HEK293 (cell line): ENCODE results near the gene IGFBP5.

Experiments
- KLF8 ChIP-seq: fragments of 450-650 bp; formaldehyde crosslinking; IDR thresholded peaks from 2 replicates; pipeline ENCODE4 v1.5.1; 2016; ENCODE audit warnings: missing biosample characterization, missing genetic modification characterization
- PRDM1 ChIP-seq: fragments of 450-650 bp; formaldehyde crosslinking; IDR thresholded peaks from 2 replicates; pipeline ENCODE4; 2016; ENCODE audit warnings: missing biosample characterization, missing genetic modification characterization
- REPIN1 ChIP-seq: fragments of 450-650 bp; formaldehyde crosslinking; IDR thresholded peaks from 2 replicates; pipeline ENCODE4 v1.5.1; 2017; ENCODE audit warnings: missing biosample characterization, missing genetic modification characterization, low read depth
- SCRT2 ChIP-seq: fragments of 450-650 bp; formaldehyde crosslinking; IDR thresholded peaks from 2 replicates; pipeline ENCODE4 v1.5.1; 2016; ENCODE audit warnings: missing biosample characterization, missing genetic modification characterization
- TCF7L2 ChIP-seq: IDR thresholded peaks from 2 replicates; pipeline ENCODE4 v1.6.1; 2011; ENCODE audit warnings: low read depth, mild to moderate bottlenecking, inconsistent platforms, low read length, moderate library complexity, borderline replicate concordance
- ZBTB8A ChIP-seq: fragments of 450-650 bp; formaldehyde crosslinking; IDR thresholded peaks from 2 replicates; pipeline ENCODE4 v1.5.1; 2016; ENCODE audit warnings: missing biosample characterization, missing genetic modification characterization
- ZNF157 ChIP-seq: fragments of 450-650 bp; formaldehyde crosslinking; IDR thresholded peaks from 2 replicates; pipeline ENCODE4 v1.5.1; 2016; ENCODE audit warnings: missing biosample characterization, missing genetic modification characterization
- ZNF202 ChIP-seq: fragments of 450-650 bp; formaldehyde crosslinking; IDR thresholded peaks from 2 replicates; pipeline ENCODE4 v1.5.1; 2016; ENCODE audit warnings: missing biosample characterization, missing genetic modification characterization, borderline replicate concordance
- ZNF302 ChIP-seq: fragments of 450-650 bp; formaldehyde crosslinking; IDR thresholded peaks from 2 replicates; pipeline ENCODE4 v1.5.1; 2016; ENCODE audit warnings: missing biosample characterization, missing genetic modification characterization, low read depth
- ZNF660 ChIP-seq: fragments of 450-650 bp; IDR thresholded peaks from 2 replicates; pipeline ENCODE4 v1.5.1; 2018; ENCODE audit warnings: missing biosample characterization, mild to moderate bottlenecking, missing genetic modification characterization
- ZNF777 ChIP-seq: fragments of 450-650 bp; formaldehyde crosslinking; IDR thresholded peaks from 2 replicates; pipeline ENCODE4 v1.5.1; 2017; ENCODE audit warnings: missing biosample characterization, missing genetic modification characterization, borderline replicate concordance
- TF ChIP-seq, protein P1 (sequence below): fragments of 450-650 bp; formaldehyde crosslinking; IDR thresholded peaks from 2 replicates; pipeline ENCODE4 v1.5.1; 2016; ENCODE audit warnings: missing biosample characterization, missing genetic modification characterization
- TF ChIP-seq, protein P2 (sequence below): fragments of 450-650 bp; formaldehyde crosslinking; IDR thresholded peaks from 2 replicates; pipeline ENCODE4 v1.5.1; 2016; ENCODE audit warnings: missing biosample characterization, missing genetic modification characterization
- TF ChIP-seq, protein P3 (sequence below): fragments of 450-650 bp; formaldehyde crosslinking; conservative IDR thresholded peaks from 2 replicates; pipeline ENCODE4 v1.5.1; 2016; ENCODE audit warnings: low read depth, missing biosample characterization, missing genetic modification characterization

DNA sequence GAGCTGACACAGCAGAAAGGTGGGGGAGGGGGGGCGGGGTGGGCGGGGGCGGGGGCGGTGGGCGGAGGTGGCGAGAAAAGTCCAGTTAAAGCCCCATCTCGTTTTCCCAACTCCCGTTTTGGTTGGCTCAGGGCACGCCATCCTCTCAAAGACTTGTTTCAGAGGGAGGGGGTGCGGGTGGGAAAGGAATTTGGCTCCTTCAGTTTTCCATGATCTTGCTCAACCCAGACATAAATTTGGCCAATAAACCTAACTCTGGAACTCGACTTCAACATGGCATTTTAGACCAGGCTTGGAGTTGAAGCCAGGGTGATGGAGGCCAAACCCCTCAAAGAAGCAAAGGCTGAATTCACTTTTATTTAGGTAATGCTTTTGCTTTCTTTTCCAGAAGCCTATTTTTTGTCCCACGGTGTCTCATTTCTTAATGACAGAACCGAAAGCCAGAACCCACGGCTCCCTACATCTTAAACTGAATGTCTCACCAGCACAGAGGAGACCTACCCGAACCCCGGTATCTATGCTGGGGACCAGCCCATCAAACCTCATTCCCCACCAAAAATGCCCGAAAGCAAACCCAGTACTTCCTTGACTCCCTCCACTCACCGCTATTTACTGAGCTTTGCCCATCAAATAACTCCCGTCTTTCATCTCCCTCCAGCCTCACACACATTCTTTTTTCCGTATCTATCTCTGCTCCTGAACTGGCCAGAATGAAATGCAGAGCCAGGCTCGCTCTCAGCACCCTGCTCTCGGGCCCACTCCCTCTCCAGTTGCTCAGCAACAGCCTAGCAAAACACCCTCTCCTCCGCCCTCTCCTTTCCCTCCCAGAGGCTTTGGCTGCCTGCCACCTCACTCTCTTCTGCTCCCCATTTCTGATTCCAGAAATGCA, 4.3 kb downstream of the IGFBP5 start:
- TF ChIP-seq, protein P1, sequence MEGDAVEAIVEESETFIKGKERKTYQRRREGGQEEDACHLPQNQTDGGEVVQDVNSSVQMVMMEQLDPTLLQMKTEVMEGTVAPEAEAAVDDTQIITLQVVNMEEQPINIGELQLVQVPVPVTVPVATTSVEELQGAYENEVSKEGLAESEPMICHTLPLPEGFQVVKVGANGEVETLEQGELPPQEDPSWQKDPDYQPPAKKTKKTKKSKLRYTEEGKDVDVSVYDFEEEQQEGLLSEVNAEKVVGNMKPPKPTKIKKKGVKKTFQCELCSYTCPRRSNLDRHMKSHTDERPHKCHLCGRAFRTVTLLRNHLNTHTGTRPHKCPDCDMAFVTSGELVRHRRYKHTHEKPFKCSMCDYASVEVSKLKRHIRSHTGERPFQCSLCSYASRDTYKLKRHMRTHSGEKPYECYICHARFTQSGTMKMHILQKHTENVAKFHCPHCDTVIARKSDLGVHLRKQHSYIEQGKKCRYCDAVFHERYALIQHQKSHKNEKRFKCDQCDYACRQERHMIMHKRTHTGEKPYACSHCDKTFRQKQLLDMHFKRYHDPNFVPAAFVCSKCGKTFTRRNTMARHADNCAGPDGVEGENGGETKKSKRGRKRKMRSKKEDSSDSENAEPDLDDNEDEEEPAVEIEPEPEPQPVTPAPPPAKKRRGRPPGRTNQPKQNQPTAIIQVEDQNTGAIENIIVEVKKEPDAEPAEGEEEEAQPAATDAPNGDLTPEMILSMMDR: no peak
- TF ChIP-seq ZNF660 (tag by site-specific recombination): no peak
- no peak for TF ChIP-seq ZNF202 (tag by site-specific recombination)
- no peak for TF ChIP-seq ZNF157 (tag by site-specific recombination)
- no peak for TF ChIP-seq SCRT2
- TF ChIP-seq KLF8 (tag by site-specific recombination): no peak
- TF ChIP-seq, protein P2, sequence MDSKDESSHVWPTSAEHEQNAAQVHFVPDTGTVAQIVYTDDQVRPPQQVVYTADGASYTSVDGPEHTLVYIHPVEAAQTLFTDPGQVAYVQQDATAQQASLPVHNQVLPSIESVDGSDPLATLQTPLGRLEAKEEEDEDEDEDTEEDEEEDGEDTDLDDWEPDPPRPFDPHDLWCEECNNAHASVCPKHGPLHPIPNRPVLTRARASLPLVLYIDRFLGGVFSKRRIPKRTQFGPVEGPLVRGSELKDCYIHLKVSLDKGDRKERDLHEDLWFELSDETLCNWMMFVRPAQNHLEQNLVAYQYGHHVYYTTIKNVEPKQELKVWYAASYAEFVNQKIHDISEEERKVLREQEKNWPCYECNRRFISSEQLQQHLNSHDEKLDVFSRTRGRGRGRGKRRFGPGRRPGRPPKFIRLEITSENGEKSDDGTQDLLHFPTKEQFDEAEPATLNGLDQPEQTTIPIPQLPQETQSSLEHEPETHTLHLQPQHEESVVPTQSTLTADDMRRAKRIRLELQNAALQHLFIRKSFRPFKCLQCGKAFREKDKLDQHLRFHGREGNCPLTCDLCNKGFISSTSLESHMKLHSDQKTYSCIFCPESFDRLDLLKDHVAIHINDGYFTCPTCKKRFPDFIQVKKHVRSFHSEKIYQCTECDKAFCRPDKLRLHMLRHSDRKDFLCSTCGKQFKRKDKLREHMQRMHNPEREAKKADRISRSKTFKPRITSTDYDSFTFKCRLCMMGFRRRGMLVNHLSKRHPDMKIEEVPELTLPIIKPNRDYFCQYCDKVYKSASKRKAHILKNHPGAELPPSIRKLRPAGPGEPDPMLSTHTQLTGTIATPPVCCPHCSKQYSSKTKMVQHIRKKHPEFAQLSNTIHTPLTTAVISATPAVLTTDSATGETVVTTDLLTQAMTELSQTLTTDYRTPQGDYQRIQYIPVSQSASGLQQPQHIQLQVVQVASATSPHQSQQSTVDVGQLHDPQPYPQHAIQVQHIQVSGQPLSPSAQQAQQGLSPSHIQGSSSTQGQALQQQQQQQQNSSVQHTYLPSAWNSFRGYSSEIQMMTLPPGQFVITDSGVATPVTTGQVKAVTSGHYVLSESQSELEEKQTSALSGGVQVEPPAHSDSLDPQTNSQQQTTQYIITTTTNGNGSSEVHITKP: no peak
- no peak for TF ChIP-seq TCF7L2
- TF ChIP-seq ZNF777 (tag by site-specific recombination): no peak
- TF ChIP-seq PRDM1 (tag by site-specific recombination): peak; percentile 67
- no peak for TF ChIP-seq ZBTB8A (tag by site-specific recombination)
- no peak for TF ChIP-seq ZNF302 (tag by site-specific recombination)
- TF ChIP-seq, protein P3, sequence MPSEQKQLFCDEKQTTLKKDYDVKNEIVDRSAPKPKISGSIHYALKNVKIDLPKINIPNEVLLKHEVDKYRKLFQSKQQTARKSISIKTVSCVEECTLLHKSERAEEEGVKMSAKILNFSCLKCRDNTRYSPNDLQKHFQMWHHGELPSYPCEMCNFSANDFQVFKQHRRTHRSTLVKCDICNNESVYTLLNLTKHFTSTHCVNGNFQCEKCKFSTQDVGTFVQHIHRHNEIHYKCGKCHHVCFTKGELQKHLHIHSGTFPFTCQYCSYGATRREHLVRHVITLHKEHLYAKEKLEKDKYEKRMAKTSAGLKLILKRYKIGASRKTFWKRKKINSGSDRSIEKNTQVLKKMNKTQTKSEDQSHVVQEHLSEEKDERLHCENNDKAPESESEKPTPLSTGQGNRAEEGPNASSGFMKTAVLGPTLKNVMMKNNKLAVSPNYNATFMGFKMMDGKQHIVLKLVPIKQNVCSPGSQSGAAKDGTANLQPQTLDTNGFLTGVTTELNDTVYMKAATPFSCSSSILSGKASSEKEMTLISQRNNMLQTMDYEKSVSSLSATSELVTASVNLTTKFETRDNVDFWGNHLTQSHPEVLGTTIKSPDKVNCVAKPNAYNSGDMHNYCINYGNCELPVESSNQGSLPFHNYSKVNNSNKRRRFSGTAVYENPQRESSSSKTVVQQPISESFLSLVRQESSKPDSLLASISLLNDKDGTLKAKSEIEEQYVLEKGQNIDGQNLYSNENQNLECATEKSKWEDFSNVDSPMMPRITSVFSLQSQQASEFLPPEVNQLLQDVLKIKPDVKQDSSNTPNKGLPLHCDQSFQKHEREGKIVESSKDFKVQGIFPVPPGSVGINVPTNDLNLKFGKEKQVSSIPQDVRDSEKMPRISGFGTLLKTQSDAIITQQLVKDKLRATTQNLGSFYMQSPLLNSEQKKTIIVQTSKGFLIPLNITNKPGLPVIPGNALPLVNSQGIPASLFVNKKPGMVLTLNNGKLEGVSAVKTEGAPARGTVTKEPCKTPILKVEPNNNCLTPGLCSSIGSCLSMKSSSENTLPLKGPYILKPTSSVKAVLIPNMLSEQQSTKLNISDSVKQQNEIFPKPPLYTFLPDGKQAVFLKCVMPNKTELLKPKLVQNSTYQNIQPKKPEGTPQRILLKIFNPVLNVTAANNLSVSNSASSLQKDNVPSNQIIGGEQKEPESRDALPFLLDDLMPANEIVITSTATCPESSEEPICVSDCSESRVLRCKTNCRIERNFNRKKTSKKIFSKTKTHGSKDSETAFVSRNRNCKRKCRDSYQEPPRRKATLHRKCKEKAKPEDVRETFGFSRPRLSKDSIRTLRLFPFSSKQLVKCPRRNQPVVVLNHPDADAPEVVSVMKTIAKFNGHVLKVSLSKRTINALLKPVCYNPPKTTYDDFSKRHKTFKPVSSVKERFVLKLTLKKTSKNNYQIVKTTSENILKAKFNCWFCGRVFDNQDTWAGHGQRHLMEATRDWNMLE (tag by site-specific recombination): no peak
- no peak for TF ChIP-seq REPIN1 (tag by site-specific recombination)
